ENCODE data around the gene PRTG.

Gene PRTG

DNA sequence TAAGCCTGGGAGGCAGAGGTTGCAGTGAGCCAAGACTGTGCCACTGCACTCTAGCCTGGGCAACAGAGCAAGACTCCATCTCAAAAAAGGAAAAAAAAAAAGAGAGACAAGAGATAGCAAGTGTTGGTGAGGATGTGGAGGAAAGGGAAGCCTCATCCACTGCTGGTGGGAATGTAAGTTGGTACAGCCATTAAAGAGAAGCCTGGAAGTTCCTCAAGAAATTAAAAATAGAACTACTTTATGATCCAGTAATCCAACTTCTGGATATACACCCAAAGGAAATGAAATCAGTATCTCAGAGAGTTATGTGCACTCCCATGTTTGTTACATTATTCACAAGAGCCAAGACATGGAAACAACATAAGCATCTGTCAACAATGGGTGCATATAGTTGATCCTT lies 169.7 kb downstream of the PRTG start:
- H3K27ac ChIP-seq (ENCODE audit: low read length) = no peak overlapping the region
- no peaks in the 10 kb centered on the region for H3K9me3 ChIP-seq (ENCODE audit: control insufficient read depth in 2 of 2, low read length in 2 of 2)
- no peak overlapping the region for H3K9ac ChIP-seq (ENCODE audit: low read length in 2 of 2)
- no peaks in the 10 kb centered on the region for H3K4me1 ChIP-seq (ENCODE audit: control insufficient read depth, insufficient read depth, low read length)
- no peaks in the 10 kb centered on the region for H3K36me3 ChIP-seq (ENCODE audit: control insufficient read depth in 2 of 2, insufficient read depth in 2 of 2, low read length in 2 of 2)
- no peaks in the 10 kb centered on the region for H3K27me3 ChIP-seq (ENCODE audit: control insufficient read depth in 1 of 2, insufficient read depth in 2 of 2, low read length in 2 of 2)
- H3K4me3 ChIP-seq (ENCODE audit: low read length in 2 of 2) = no peak overlapping the region

DNA sequence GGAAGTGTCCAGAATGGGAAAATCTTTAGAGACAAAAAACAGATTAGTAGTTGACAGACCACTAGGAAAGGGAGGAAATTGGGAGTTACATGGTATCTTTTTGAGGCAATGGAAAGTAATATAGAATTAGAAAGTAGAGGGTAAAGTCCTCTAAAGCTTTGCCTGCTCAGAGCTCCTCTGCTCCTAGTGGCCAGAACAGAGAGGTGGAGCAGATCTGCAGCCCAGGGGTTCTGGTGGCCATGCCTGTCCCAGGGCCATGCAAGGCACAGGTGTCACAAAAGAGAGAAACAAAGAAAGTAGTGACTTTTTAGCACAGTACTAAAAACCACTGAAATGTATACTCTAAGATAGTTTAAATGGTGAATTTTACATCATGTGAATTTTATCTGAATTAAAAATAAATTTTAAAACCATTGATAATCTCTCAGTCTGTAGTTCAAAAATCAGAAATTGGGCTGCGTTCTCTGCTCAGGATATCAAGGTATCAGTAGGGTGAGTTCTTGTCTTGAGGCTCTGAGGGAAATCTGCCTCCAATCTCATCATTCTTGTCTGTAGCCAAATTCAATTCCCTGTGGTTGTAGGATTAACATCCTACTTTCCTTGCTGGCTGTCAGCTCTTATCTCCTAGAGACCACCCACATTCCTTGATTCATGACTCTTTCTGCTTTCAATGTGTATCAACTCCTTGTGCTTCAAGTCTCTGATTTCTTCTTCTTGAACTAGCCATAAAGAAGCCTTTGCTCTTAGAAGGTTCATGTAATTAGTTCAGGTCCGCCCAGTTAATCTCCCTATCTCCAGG lies 178.4 kb downstream of the PRTG start:
- Histone ChIP-seq H3K4me3 (ENCODE audit: low read length in 2 of 2) (no peak overlapping the region), H3K9me3 (ENCODE audit: control insufficient read depth in 2 of 2, low read length in 2 of 2) (peaks cover 0 to 7% of the 10 kb centered on the region in 2 donors), H3K27me3 (ENCODE audit: control insufficient read depth in 1 of 2, insufficient read depth in 2 of 2, low read length in 2 of 2) (no peaks in the 10 kb centered on the region), H3K36me3 (ENCODE audit: control insufficient read depth in 2 of 2, insufficient read depth in 2 of 2, low read length in 2 of 2) (no peaks in the 10 kb centered on the region), H3K9ac (ENCODE audit: low read length in 2 of 2) (no peak overlapping the region), H3K27ac (ENCODE audit: low read length) (no peak overlapping the region), H3K4me1 (ENCODE audit: control insufficient read depth, insufficient read depth, low read length) (no peaks in the 10 kb centered on the region)

DNA sequence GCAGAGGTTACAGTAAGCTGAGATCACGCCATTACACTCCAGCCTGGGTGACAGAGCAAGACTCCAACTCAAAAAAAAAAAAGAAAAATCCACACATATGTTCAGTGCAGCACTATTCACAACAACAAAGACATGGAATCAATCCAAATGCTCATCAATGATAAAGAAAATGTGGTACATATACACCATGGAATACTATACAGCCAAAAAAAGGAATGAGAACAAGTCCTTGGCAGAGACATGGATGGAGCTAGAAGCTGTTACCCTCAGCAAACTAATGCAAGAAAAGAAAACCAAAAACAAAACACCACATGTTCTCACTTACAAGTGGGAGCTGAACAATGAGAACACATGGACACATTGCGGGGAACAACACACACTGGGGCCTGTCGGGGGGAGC lies 180.4 kb downstream of the PRTG start:
- Histone ChIP-seq H3K4me3 (ENCODE audit: low read length in 2 of 2) (no peak overlapping the region), H3K9ac (ENCODE audit: low read length in 2 of 2) (no peak overlapping the region), H3K4me1 (ENCODE audit: control insufficient read depth, insufficient read depth, low read length) (no peaks in the 10 kb centered on the region), H3K27ac (ENCODE audit: low read length) (no peak overlapping the region), H3K27me3 (ENCODE audit: control insufficient read depth in 1 of 2, insufficient read depth in 2 of 2, low read length in 2 of 2) (no peaks in the 10 kb centered on the region), H3K9me3 (ENCODE audit: control insufficient read depth in 2 of 2, low read length in 2 of 2) (peaks cover 0 to 7% of the 10 kb centered on the region in 2 donors), H3K36me3 (ENCODE audit: control insufficient read depth in 2 of 2, insufficient read depth in 2 of 2, low read length in 2 of 2) (no peaks in the 10 kb centered on the region)
